GM21390 (cell line): ENCODE data around the gene FFAR4.

Source experiments
- ATAC-seq: cut with Tn5 transposase; IDR thresholded peaks from one replicate; pipeline ENCODE4 v1.9.1; 2021; ENCODE audit not compliant: unreplicated experiment

The FFAR4 gene

GRCh38 chr10:93599335-93599734, 32.9 kb downstream of the FFAR4 start:
- no peak for ATAC-seq

GRCh38 chr10:93599778-93600177, 33.3 kb downstream of the FFAR4 start:
- ATAC-seq, result no peak

GRCh38 chr10:93600446-93601145, 34.1 kb downstream of the FFAR4 start:
- ATAC-seq, result no peak

- no peak for ATAC-seq
Observed at GRCh38 chr10:93601146-93601773, 34.8 kb downstream of the FFAR4 start, which contains the start of gene RBP4. RBP4 (minus strand) TSS chr10:93601235; CDS start chr10:93601028, 207 bp downstream.

GRCh38 chr10:93601774-93602162, 35.3 kb downstream of the FFAR4 start:
- ATAC-seq, result no peak

- ATAC-seq, result no peak
Observed at GRCh38 chr10:93603023-93603422, 36.6 kb downstream of the FFAR4 start.

- ATAC-seq, result no peak
Observed at GRCh38 chr10:93604146-93604545, 37.7 kb downstream of the FFAR4 start.

GRCh38 chr10:93608421-93608820, 42.0 kb downstream of the FFAR4 start:
- no peak for ATAC-seq

GRCh38 chr10:93612311-93612710, 45.8 kb downstream of the FFAR4 start, which contains the start of gene PDE6C:
PDE6C (plus strand) TSS chr10:93612537; CDS start chr10:93612726, 189 bp downstream.
- ATAC-seq, result no peak

- ATAC-seq, result no peak
Observed at GRCh38 chr10:93613126-93613525, 46.7 kb downstream of the FFAR4 start.

- ATAC-seq, result no peak
Observed at GRCh38 chr10:93614101-93614825, 47.8 kb downstream of the FFAR4 start.

- ATAC-seq, result no peak
Observed at GRCh38 chr10:93615576-93616235, 49.2 kb downstream of the FFAR4 start.

- no peak for ATAC-seq
Observed at GRCh38 chr10:93620925-93621324, 54.5 kb downstream of the FFAR4 start.

GRCh38 chr10:93622942-93623341, 56.5 kb downstream of the FFAR4 start:
- ATAC-seq, result peak; percentile 70

- no peak for ATAC-seq
Observed at GRCh38 chr10:93628858-93629257, 62.4 kb downstream of the FFAR4 start.

- no peak for ATAC-seq
Observed at GRCh38 chr10:93629647-93630305, 63.3 kb downstream of the FFAR4 start.

GRCh38 chr10:93630625-93631557, 64.4 kb downstream of the FFAR4 start:
- no peak for ATAC-seq
